ENCODE data around the gene SLC4A4.

- TF ChIP-seq CTCF (IDR thresholded peaks at IDR 0.05) (no peak), POLR2A (IDR thresholded peaks at IDR 0.05) (no peak), EP300 (IDR thresholded peaks at IDR 0.05) (no peak)
Observed at GRCh38 chr4:71473541-71474240, 134.9 kb downstream of the SLC4A4 start.
